ENCODE data around the gene STUM.

The STUM gene

DNA sequence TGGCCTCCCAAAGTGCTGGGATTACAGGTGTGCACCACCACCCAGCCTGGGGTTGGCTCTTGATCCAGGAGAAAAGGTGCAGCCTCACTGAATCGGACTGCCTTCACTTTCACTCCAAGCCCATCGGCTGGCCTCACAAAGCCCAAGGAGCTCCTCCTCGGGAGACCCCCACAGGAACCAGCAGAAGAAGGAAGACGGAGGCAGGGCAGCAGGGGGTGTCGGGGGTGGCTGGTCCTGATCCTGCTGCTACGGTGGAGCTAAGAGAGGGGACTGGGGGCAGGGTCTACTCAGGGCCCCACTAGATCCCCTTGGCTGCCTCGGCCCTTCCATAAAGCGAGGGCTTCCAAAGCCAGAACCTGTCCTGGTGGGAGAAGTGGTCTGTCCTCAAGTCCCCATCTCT lies 93.9 kb downstream of the STUM start:
- no peak for DNase-seq

DNA sequence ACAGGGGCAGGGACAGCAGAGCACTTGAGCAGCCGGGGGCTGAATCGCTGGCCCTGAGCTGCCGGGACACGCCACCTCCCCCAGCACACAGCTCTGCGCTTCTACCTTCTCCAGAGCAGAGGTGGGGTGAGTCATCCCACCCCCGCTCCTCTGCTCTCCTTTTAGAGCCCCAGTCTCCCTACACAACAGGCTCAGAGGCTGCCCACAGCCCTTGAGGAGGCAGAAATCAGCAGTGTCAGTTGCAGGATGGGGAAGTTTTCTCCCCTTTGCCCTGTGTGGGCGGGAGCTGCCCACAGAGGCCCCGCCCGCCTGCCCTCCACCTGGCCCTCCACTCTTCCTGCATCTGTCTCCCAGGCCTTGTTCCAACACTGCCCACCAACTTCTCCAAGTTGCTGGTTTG lies 94.6 kb downstream of the STUM start:
- peak in 1 of 2 donors; percentile 16 for DNase-seq

DNA sequence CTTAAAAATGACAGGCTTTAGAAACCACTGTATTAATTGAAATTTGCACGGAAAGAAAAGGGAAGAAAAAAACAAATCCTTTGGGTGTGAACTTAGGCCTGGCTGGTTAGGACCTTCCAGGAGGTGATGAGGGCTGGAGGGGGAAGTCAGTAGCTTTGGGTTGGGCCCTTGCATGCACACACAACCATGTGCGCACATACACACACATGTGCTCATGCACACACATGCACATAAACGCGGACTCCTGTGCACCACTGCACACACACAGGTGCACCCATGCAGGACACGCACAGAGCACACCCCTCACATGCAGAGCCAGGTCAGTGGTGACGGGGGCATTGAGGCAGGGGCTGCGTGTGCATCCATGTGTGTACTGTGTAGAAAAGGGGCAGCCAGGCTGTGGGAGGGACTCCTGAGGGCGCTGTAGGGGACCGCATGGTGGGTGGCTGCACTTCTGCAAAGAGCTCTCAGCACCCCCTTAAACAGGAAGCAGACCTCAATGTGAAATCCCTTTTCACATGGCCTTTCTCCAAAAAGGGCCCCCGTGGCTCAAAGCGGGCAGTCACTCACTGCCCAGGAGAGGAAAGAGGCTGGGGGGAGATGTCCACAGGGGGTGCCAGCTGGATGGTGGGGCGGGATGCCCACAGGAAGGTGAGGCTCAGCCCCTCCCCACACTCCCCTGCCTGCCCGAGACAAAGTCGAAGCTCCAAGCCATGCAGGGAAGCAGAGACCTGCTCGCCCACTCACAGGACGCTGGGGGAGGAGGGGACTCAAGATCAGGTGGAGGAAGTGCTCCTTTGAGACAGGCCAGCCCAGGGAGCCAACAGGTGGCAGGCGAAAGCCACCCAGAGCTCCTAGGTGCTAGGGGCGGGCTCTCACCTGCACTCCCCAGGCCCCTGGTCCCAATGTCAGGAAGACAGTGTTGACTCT lies 95.3 kb downstream of the STUM start:
- DNase-seq = peak; percentile 50 to 53

DNA sequence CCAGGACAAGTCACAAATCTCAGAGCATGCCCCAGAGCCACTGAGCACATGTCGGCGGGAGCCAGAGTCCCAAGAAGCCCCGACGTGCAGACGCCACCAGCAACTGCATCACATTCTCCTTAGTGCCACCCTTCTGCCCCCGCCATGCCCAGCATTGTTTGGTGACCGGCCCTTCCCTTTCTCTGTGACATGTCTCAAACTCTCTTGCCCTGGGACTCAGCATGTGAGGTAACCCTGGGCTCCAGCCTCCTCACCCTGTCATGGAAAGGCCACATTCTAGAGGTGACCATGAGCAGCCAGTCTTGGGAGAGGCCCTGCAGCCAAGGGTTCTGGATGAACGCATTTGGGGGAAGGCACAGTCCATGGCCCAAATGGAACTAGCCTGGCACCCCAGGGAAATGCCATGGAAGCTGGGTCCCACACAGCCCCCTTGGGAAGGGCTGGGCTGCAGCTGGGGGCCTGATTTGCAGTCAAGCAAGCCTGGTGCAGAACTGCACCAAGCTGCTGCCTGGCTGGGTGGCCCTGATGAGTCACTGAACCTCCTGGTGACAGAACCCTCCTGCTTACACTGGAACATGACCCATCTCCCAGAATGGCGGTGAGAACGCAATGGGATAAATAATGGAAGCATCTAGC lies 96.1 kb downstream of the STUM start:
- no peak for DNase-seq

DNA sequence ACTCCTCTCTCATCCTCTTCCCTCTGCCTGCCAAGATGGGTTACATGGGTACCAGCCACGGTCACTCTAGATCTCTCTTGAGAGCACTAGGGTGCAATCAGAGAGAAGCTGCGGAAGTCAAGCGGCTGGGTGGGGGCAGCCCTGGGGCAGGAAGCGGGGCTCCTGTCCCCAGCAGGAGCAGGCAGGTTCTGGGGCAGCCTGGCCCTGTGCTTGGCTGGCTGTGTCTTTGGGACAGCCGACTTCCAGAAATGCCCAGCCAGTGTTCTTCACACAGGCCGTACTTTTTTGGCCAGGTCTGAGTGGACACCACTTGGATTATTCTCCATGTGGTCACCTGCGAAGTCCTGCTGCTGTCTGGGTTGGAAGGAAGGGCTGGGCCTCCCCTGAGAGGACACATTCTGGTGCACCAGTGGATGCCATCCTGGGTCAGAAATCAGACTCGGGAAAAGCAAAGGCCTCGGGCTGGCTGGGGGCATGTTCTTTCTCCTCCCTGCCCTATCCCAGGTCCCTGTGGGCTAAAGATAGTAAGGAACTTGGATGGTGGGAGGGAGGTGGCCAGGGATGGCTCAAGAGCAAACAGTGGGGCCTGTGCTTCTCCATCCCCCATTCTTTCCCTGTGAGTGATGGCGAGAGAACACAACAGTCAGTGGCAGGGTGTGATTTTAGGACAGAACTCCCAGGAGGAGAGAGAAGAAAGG lies 96.9 kb downstream of the STUM start:
- no peak for DNase-seq

DNA sequence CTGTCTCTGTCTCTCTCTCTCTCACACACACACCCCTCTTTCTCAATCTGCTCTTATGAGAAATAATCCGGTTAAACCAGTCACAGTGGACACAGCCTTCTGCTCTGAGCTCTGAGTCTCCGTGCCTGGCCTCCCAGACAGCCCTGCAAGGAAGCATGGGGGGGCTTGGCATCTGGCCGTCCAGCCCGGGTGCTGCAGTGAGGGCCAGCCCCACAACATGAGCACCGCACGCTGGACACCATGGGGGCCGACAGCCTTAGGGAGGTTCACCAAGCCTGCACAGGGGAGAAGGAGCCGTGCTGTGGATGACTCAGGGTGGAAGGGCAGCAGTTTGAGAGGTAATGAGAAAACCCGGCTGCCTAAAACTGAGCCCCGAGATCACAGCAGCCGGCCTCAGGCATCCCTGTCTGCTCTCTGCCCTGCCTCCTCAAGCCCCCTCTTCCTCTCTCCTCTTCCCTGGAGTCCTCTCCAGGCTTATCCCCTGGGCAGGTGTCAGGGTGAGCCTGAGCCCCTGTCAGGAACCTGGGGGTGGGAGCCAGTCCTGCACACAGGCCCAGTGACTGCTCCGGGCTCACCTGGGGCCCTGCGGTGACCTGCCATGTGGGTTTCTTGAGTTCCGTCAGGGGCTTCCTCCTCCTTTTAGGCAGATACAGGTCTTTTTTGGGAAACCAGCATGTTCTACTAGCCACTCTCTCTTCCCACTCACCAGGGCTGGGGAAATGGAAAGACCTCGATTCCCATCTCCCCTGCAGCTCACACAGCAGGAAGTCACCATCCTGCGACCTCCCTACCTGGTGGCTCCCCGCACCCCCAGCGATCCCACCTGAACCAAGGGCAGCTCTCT lies 97.7 kb downstream of the STUM start:
- DNase-seq = no peak

DNA sequence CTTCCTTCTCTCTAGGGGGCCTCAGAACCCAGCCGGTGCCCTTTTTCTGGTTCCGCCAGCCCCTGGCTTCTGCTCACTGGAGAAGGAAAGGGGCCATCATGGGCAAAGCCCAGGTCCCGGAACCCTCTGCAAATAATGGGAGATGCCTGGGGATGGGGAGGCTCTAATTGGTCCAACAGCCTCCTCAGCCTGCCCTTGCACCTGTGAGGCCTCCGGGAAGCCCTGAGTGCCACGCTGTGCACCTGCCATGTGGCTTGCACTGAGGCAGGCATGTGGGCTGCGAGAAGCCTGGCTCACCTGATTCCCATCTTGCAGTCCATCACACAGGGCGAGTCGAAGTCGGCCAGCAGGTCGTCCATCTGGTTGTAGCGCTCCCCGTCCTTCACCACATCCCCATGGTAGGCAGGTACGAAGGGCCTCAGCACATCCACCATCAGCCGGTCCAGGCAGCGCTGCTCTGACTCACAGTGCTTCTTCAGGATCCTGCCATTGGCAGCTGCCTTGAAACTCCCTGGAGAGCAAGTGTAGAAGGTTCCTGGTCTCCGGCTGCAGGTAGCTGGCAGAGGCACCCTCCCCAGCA lies 98.4 kb downstream of the STUM start:
- DNase-seq = no peak

DNA sequence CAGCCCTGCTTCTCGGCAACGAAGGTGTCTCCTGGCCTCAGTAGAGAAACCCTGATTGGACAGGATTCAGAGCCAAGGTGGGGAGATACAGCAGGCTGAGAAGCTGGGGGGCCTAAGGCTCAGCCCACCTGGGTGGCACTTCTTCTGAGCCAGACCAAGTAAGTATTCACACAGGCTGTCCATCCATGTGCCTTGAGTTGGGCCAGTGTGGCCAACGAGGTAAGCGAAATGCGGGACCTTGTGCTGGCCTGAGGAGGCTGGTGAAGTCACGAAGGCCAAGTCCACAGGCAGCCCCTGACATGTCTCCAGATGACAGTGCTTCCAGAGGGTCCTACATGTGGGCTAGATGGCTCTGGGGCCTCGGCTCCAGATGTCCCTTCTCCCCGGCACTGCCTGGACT lies 99.2 kb downstream of the STUM start:
- no peak for DNase-seq

DNA sequence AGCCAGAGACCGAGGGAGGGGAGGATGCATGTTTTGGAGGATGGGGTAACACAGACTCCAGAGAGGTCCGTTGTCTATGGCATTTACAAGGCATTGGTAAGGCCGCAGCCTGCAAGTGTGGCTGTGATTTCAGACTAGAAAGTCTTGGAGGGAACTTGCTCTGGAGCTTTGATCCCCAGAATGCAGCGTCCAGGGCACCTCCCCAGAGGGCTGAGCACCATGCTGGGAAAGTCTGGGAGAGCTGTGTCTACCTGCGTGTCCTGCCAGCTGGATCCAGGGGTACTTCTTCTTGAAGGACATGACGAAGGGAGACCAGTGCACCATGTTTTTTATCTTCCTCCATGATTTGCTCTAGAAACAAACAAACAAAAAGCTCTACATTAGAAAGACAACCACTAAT lies 99.9 kb downstream of the STUM start:
- no peak for DNase-seq

DNA sequence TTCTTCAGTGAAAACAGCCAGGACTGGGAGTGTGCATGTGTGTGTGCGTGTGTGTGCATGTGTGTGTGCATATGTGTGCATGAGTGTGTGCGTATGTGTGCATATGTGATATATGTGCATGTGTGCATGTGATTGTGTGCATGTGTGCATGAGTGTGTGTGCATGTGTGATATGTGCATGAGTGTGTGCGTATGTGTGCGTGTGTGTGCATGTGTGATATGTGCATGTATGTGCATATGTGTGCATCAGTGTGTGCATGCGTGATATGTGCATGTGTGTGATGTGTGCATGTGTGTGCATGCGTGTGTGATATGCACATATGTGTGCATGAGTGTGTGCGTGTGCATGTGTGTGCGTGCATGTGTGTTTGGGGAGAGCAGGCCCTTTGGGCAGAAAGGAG lies 100.7 kb downstream of the STUM start:
- no peak for DNase-seq

DNA sequence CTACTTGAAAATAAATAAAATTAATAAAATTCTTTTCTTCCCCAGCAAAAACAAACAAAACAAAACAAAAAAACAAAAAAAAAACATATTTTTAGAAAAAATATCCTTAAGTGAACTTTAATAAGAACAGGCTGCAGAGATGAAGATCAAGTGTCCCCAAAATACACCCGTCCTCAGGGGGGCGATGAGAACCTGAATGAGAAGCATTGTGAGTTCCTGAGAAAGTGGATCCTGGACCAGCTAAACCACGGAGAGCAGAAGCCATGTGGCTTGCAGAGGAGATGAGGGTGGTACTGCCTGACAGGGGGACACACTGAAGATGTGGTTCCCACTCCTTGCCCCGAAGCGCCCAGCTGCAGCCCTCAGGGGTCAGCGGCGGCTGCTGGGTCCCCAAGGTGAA lies 101.2 kb downstream of the STUM start:
- DNase-seq = peak; percentile 37 to 50

DNA sequence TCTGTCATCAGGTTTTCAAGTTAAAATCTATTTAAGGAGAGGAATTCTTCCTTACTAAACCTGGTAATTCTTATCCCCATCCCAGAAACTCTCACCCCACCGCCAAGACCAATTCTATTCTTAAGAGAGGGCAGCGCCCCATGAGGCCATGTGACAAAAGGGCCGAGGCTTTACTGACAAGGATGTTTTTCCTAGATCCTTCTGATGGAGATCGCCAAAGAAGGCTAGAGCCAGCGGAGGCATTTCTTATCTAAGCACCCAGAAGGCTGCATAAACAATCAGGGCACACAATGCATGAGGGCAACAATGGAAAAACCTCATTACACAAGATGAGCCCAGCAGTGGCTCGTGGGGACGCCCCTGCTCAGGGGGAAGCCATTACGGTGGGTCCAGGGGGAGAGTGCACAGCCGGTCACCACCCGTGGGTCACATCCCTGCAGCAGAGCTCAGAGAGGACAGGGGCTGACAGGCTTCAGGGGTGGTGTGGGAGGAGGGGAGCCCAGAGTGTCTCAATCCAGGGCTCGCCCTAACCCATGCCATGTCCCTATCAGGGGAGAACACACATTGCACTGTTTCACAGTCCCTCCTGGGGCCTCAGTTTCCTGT lies 101.8 kb downstream of the STUM start:
- no peak for DNase-seq

DNA sequence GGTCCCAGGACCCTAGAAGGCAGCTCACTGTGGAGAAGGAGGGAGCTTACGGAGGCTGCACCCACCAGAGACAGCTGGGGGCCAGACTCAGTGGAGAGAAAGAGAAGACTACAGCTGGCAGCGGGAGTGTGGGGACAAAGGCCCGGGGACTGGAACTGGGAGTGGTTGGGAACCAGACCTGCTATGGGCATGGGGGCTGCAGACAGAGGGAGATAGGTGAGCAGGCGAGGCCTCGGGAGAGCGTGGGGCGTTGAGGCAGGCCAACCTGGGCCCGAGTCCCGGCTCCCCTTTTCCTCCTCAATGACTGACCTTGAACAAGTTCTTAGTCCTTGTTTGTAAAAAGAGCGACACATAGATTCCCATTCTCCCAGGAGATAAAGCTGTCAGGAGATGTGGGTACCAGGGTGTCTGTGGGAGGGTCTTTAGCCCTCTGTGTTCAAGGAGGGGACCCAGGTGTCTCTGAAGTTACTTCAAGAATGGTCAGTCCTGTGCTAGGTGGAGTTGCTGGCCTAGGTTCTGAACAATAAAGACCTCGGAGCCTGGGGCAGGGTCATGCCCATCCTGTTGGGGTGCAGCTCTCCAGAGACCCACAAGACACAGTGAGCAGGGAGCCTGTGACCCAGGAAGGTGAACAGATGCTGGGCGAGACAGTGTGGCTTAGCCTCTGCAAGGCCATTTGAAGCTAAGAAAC lies 102.6 kb downstream of the STUM start:
- DNase-seq = no peak

DNA sequence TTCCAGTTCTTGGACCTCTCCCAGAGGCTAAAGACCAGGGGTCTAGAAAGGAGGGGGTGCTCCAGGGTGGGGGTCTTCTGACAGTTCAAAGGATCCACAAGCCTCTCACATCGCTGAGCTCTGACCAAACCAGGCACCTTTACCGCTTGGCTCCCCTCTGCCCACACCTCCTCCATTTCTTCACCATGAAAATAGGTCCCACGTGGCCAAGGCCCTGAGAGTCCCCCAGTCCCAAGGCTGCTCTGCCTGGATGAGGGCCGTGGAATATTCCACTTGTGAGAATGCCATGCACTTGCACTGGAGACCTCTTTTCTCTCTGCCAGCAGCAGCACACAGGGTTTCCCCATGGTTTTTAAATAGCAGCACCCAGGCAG lies 103.2 kb downstream of the STUM start:
- DNase-seq = no peak

DNA sequence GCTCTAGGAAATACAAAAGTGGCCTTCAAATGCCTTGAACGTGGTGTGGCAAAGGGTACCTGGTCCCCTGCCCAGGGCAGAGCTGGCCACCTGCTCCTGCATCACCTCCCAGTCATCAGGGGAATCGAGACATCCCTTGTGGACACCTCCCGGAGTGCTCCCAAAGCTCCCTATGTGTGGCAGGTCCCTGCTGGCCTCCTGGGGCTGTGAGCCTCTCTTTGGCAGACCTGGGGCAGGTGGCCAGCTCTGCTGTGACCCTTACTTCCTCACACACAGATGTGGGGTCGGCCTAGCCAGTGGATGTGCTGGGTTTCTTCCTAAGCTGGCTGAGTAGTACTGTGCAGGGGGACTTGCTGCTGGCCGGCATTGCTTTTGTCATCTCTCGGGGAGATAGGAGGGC lies 104.0 kb downstream of the STUM start:
- no peak for DNase-seq

DNA sequence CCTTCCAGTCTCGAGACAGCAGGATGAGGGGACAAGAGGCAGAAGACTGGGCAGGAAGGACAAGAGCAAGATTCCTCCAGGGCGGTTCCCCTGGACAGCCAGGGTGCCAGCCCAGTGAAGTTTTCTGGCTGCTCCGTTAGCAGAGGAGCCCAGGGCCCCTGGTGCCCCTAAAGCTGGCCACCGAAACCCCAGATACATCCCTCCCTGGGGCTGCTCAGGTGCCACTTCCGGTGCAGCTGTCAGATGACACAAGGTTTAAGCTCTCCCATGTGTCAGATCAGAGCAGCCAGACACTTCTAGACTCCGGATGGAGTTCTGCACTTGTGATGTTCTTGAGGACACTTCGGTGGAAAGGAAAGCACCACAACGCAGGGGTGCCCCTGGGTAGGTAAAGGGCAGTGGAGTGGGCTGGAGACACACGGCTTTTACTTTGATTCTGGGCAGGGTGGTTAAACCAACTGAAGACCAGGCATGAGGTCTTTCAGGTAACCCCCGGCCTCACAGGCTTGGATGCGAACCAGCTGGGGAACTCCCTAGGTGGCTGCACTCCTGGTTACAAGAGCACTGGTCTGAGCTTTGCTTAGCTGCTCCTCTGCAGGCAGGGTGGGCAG lies 104.9 kb downstream of the STUM start:
- DNase-seq = peak; percentile 68 to 80

DNA sequence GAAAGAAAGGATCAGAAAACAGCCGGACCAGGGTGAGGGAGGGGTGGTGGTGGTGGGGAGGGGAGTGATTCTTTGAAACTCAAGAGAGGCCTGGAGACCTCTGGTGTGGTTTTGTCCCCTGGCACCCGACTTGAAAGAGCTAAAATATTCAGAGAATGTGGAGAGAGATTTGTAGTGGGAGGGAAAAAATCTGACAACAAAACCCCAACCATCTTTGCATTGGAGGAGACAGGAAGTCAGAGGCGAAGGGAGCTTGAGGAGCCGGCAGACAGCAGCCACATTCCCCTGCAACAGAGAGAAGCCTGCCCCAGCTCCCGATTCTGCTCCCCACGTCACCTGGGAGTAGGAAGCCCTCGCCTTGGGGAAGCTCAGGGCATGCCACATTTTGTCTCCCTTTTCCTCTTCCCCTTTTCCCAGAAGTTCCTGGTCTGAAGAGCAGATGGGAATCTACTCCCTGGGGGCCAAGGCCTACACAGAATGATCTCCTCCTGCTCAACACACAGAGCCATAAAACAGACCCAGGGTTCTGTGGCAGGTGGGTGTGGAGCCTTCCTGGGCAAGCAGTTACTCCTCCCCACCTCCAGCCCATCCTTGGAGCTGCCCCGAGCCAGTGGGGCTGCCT lies 105.6 kb downstream of the STUM start:
- DNase-seq = no peak

DNA sequence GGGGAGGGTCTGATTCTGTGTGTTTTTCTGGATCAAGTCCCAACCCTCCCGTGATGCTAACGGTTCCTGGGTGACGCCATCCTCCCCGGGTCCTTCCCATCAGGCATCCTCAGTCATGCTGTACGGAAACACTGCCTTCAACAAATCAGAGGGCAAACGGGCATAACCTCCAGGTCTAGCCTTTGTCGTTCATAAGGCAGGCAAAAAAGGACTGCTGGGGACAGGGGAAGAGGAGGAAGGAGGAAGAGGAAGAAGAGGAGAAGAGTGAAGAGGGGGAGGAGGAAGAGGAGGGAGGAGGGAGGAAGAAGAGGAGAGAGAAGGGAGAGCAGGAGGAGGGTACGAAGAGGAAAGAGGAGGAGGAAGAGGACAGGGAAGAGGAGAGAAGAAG lies 106.1 kb downstream of the STUM start:
- DNase-seq = no peak

DNA sequence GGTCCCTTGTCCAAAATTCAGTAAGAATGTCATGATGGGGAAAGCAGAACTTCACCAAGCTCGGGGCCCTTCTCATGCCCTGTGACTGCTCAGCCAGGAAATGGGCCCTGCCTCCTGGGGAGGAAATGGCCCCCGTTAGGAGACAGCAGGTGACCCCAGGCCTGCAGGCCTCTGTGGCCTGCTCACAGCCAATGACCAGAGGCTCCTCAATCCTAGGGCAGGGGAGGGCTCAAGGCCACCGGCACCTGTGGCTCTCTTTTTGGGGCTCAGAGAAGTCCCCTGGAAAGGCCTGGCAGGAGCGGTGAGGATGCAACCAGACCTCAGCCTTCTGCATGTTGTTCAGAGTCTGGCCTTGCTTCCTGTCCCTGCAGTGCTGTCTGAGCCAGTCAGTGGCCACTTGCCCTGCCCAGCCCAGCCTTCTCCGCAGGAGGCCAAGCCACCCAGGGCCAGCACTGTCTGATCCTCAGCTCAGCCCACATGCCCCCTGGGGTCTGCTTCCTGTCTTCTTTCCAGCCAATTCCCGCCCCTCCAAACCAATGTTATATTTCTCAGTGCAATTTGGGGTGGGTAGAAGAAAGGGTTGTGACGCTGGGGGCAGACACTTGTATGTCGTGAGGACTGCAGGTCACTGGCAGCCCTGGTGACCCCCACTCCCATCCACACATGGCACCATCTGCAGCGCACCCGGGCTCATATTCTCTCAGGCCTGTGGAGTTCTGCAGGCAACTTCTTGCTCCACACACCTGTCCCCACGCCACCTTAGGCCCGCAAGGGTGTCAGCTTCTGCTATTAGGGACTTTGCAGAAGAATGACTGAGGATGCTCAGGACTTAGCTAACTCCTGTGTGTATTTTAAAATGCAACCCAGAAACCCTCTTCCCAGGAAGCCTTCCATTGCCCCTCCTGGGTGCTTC lies 106.9 kb downstream of the STUM start:
- peak in 1 of 2 donors; percentile 31 for DNase-seq
